WTC11 (cell line): Measurements from ENCODE around the gene PDK2. TPM values are rescaled to one million over a fixed set of nuclear protein-coding genes. Genes with fewer than 3 reads are reported as not detected.

Experiments
- ATAC-seq: fragments of 200-7000 bp; cut with Tn5 transposase; 2 replicates; pipeline ENCODE4 v1.10.0; 2021; ENCODE audit warnings: mild to moderate bottlenecking, moderate library complexity
- CTCF ChIA-PET: fragments of 300-600 bp; sonication (Branson Sonifier 250); formaldehyde crosslinking; loops from one replicate; lab custom pipeline; 2021; ENCODE audit warnings: antibody characterized with exemption; lab: Charles Lee
- POLR2A ChIA-PET: fragments of 350-600 bp; sonication (Branson Sonifier 250); formaldehyde crosslinking; loops from one replicate; lab custom pipeline; 2021; ENCODE audit warnings: antibody characterized with exemption; lab: Charles Lee
- DNase-seq: peaks from one replicate; pipeline ENCODE4 v3.0.0; 2021; ENCODE audit warnings: low spot score
- H3K27ac Mint-ChIP-seq: 2 replicates; pipeline ENCODE4 v1.8.0; 2021; ENCODE audit warnings: mixed read lengths
- H3K27me3 Mint-ChIP-seq: 2 replicates; pipeline ENCODE4 v1.8.0; 2021; ENCODE audit warnings: low read depth, mild to moderate bottlenecking, moderate library complexity, mixed read lengths
- H3K36me3 Mint-ChIP-seq: 2 replicates; pipeline ENCODE4 v1.8.0; 2021; ENCODE audit warnings: mixed read lengths
- H3K4me1 Mint-ChIP-seq: 2 replicates; pipeline ENCODE4 v1.8.0; 2022; ENCODE audit warnings: mixed read lengths
- H3K4me3 Mint-ChIP-seq: 2 replicates; pipeline ENCODE4 v1.8.0; 2021; ENCODE audit warnings: mild to moderate bottlenecking, moderate library complexity, mixed read lengths
- H3K9me3 Mint-ChIP-seq: 2 replicates; pipeline ENCODE4 v1.8.0; 2021; ENCODE audit warnings: mixed read lengths
- AR ChIP-seq: fragments of 250-450 bp; sonication (Bioruptor Pico); IDR thresholded peaks from 2 replicates; pipeline ENCODE4 v1.9.0; 2021; ENCODE audit warnings: mild to moderate bottlenecking
- CBFB ChIP-seq: sonication (generic); formaldehyde crosslinking; IDR thresholded peaks from 2 replicates; pipeline ENCODE4 v1.8.1; 2022; ENCODE audit warnings: mild to moderate bottlenecking, low read depth, missing genetic modification reagents
- CREM ChIP-seq: sonication (generic); formaldehyde crosslinking; IDR thresholded peaks from 2 replicates; pipeline ENCODE4 v1.8.1; 2022; ENCODE audit warnings: mild to moderate bottlenecking, missing genetic modification reagents, moderate library complexity
- GTF2I ChIP-seq: fragments of 250-450 bp; sonication (Bioruptor Pico); conservative IDR thresholded peaks from 2 replicates; pipeline ENCODE4 v1.4.0; 2021; ENCODE audit warnings: mild to moderate bottlenecking
- JAZF1 ChIP-seq: fragments of 250-450 bp; sonication (Bioruptor Pico); IDR thresholded peaks from 2 replicates; pipeline ENCODE4 v1.9.0; 2021; ENCODE audit warnings: moderate library complexity, mild to moderate bottlenecking, inconsistent platforms
- MAX ChIP-seq: sonication (generic); formaldehyde crosslinking; IDR thresholded peaks from 2 replicates; pipeline ENCODE4 v1.8.0; 2022; ENCODE audit warnings: mild to moderate bottlenecking, missing genetic modification reagents
- MXD4 ChIP-seq: fragments of 250-450 bp; sonication (Bioruptor Pico); IDR thresholded peaks from 2 replicates; pipeline ENCODE4 v1.8.0; 2021; ENCODE audit warnings: mild to moderate bottlenecking, moderate library complexity, borderline replicate concordance
- NFYB ChIP-seq: sonication (generic); formaldehyde crosslinking; conservative IDR thresholded peaks from 2 replicates; pipeline ENCODE4 v1.8.0; 2022; ENCODE audit warnings: low read depth, missing genetic modification reagents
- NR1H2 ChIP-seq: sonication (generic); formaldehyde crosslinking; IDR thresholded peaks from 2 replicates; pipeline ENCODE4 v1.9.0; 2021; ENCODE audit warnings: mild to moderate bottlenecking, moderate library complexity, missing genetic modification reagents
- NR2C2 ChIP-seq: sonication (generic); formaldehyde crosslinking; IDR thresholded peaks from 2 replicates; pipeline ENCODE4 v1.8.0; 2022; ENCODE audit warnings: mild to moderate bottlenecking, missing genetic modification reagents
- TCF7 ChIP-seq: sonication (generic); formaldehyde crosslinking; IDR thresholded peaks from 2 replicates; pipeline ENCODE4 v1.8.0; 2022; ENCODE audit warnings: mild to moderate bottlenecking, low read depth, missing genetic modification reagents, moderate library complexity
- TEAD1 ChIP-seq: sonication (generic); formaldehyde crosslinking; IDR thresholded peaks from 2 replicates; pipeline ENCODE4 v1.8.0; 2022; ENCODE audit warnings: mild to moderate bottlenecking, missing genetic modification reagents
- ZNF263 ChIP-seq: sonication (generic); formaldehyde crosslinking; IDR thresholded peaks from 2 replicates; pipeline ENCODE4 v1.8.1; 2022; ENCODE audit warnings: low read depth, mild to moderate bottlenecking, moderate library complexity, missing genetic modification reagents
- ZNF423 ChIP-seq: fragments of 250-450 bp; sonication (Bioruptor Pico); IDR thresholded peaks from 2 replicates; pipeline ENCODE4 v2.1.2; 2022; ENCODE audit warnings: mild to moderate bottlenecking, moderate library complexity
- ZNF532 ChIP-seq: fragments of 250-450 bp; sonication (Bioruptor Pico); IDR thresholded peaks from 2 replicates; pipeline ENCODE4 v1.9.0; 2021; ENCODE audit warnings: mild to moderate bottlenecking, borderline replicate concordance
- total RNA-seq: library from RNA; stranded (reverse); gene quantifications from 3 replicates; pipeline ENCODE4 v1.2.3, GENCODE V29; 2021
- TF ChIP-seq, protein P1 (sequence below): sonication (generic); formaldehyde crosslinking; IDR thresholded peaks from 2 replicates; pipeline ENCODE4 v1.8.0; 2023; ENCODE audit warnings: mild to moderate bottlenecking, missing genetic modification reagents
- TF ChIP-seq, protein P2 (sequence below): sonication (generic); formaldehyde crosslinking; IDR thresholded peaks from 2 replicates; pipeline ENCODE4 v1.8.1; 2022; ENCODE audit warnings: mild to moderate bottlenecking, missing genetic modification reagents, moderate library complexity, borderline replicate concordance

The PDK2 gene
- total RNA-seq, 1 experiment from 2014 or later, result 16.6 TPM

GRCh38 chr17:50047488-50048126 lies 47.5 kb upstream of the PDK2 start (continued):
- TF ChIP-seq, protein P1, sequence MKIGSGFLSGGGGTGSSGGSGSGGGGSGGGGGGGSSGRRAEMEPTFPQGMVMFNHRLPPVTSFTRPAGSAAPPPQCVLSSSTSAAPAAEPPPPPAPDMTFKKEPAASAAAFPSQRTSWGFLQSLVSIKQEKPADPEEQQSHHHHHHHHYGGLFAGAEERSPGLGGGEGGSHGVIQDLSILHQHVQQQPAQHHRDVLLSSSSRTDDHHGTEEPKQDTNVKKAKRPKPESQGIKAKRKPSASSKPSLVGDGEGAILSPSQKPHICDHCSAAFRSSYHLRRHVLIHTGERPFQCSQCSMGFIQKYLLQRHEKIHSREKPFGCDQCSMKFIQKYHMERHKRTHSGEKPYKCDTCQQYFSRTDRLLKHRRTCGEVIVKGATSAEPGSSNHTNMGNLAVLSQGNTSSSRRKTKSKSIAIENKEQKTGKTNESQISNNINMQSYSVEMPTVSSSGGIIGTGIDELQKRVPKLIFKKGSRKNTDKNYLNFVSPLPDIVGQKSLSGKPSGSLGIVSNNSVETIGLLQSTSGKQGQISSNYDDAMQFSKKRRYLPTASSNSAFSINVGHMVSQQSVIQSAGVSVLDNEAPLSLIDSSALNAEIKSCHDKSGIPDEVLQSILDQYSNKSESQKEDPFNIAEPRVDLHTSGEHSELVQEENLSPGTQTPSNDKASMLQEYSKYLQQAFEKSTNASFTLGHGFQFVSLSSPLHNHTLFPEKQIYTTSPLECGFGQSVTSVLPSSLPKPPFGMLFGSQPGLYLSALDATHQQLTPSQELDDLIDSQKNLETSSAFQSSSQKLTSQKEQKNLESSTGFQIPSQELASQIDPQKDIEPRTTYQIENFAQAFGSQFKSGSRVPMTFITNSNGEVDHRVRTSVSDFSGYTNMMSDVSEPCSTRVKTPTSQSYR, result no peak
- TF ChIP-seq, protein P2, sequence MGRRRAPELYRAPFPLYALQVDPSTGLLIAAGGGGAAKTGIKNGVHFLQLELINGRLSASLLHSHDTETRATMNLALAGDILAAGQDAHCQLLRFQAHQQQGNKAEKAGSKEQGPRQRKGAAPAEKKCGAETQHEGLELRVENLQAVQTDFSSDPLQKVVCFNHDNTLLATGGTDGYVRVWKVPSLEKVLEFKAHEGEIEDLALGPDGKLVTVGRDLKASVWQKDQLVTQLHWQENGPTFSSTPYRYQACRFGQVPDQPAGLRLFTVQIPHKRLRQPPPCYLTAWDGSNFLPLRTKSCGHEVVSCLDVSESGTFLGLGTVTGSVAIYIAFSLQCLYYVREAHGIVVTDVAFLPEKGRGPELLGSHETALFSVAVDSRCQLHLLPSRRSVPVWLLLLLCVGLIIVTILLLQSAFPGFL, result no peak
- TF ChIP-seq NR2C2 (no peak), CREM (CRISPR knock-in tag) (no peak)

DNA sequence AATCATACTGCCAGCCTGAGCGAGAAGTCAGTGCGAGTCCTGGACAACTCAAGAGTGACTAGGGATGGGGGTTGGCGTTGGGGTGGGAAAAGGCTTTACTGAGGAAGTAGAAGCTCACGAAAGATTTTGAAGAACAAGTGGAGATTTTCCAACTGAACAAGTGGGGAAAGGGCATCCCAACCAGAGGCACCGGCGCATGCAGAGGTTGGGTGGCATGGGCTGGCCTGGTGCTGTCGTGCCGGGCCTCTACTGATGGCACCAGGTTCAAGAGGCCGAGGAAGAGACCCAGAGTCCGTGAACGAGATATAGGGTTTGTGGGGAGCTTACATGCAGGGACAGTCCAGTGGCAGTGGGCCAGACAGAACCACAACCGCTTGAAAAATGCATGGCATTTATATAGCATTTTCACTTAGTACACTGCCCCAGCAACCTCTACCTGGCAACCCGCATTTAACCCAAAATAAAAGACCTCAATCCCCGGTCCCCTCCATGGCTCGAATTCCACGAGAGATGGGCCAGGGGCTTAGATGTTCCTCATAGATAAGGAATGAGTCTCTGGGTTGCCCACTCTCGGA lies 46.9 kb upstream of the PDK2 start:
- no peaks in the 10 kb centered on the region for H3K9me3 Mint-ChIP-seq
- no peaks in the 10 kb centered on the region for H3K36me3 Mint-ChIP-seq
- DNase-seq (no peak), ATAC-seq (no peak)
- H3K27ac Mint-ChIP-seq, result no peak overlapping the region
- ChIA-PET POLR2A (no interaction called here), CTCF (interaction anchor here (1.9 kb wide), 1 partner anchor 31 kb away, joined by 7 read pairs; no protein-coding TSS in a partner anchor)
- no peak for TF ChIP-seq MXD4 (CRISPR knock-in tag)
- TF ChIP-seq CBFB (CRISPR knock-in tag), result no peak
- no peak for TF ChIP-seq NFYB (CRISPR knock-in tag)
- no peak for TF ChIP-seq TEAD1
- no peak for TF ChIP-seq MAX (CRISPR knock-in tag)
- TF ChIP-seq ZNF532 (CRISPR knock-in tag), result no peak
- H3K4me1 Mint-ChIP-seq, result peaks cover 47% of the 10 kb centered on the region
- H3K4me3 Mint-ChIP-seq, result no peak overlapping the region
- peaks cover 7% of the 10 kb centered on the region for H3K27me3 Mint-ChIP-seq

DNA sequence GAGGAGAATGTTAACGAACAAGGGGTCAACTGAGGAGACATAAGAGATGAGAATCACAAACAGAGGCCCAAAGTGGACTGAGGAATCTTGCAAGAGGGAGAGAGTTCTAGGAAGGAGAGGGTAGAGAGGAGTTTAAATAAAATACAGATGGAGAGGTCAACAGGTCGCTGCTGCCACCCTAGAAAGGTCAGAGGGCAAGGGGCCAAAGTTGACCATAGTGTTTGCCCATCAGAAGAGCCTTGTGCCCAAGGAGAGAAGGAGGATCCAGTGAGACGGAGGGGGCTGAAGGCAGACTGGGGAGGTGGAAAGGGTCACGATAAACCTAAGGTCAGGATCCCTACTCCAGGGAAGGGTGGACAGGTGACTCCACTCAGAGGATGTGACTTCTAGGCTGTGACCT lies 46.2 kb upstream of the PDK2 start:
- no peak overlapping the region for H3K4me3 Mint-ChIP-seq
- TF ChIP-seq ZNF423 (CRISPR knock-in tag) (no peak), GTF2I (no peak), AR (CRISPR knock-in tag) (no peak), JAZF1 (CRISPR knock-in tag) (no peak), NR1H2 (no peak), TCF7 (CRISPR knock-in tag) (no peak), CREM (CRISPR knock-in tag) (no peak), ZNF263 (CRISPR knock-in tag) (no peak)
- TF ChIP-seq, protein P1, result no peak

More for the DNA sequence above, 46.2 kb upstream of the PDK2 start:
- H3K27ac Mint-ChIP-seq, result no peak overlapping the region
- no peaks in the 10 kb centered on the region for H3K9me3 Mint-ChIP-seq
- no peaks in the 10 kb centered on the region for H3K36me3 Mint-ChIP-seq
- CTCF ChIA-PET, result interaction anchor here (0.7 kb wide), 1 partner anchor 31 kb away, joined by 3 read pairs; no protein-coding TSS in a partner anchor
- no peak for ATAC-seq
- peaks cover 52% of the 10 kb centered on the region for H3K4me1 Mint-ChIP-seq
- H3K27me3 Mint-ChIP-seq, result peaks cover 10% of the 10 kb centered on the region
- DNase-seq, result no peak
- POLR2A ChIA-PET, result no interaction called here
